HL-60/S4 treated with phorbol 12-myristate 13-acetate at 8.2 ng/mL for 4 days and 3 days (cell line): ENCODE measurements around the gene MFGE8.

Source experiments
- in situ Hi-C: fragments of 300-500 bp; cut with MboI; formaldehyde crosslinking; loops from 2 replicates; pipeline ENCODE4 v1.15.0; 2022; ENCODE audit warnings: low sequenced_read_pairs

Gene MFGE8

GRCh38 chr15:88901508-88902220, 11.5 kb downstream of the MFGE8 start:
- in situ Hi-C loops, result loop anchor here (10.0 to 25.0 kb wide), 2 partner anchors 113 to 286 kb away; no protein-coding TSS in a partner anchor

DNA sequence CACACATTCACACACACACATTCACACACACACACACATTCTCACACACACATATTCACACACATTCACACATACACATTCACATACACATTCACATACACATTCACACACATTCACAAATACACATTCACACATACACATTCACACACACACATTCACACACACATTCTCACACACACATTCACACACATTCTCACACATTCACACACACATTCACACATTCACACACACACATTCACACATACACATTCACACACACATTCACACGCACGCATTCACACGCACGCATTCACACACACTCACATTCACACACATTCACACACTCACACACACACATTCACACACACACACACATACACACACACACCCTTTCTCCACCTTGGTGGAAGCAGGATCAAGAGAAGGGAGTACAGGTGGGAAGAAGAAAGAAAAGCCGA, 12.2 kb downstream of the MFGE8 start:
- in situ Hi-C loops, result loop anchor here (10.0 to 25.0 kb wide), 2 partner anchors 114 to 286 kb away; no protein-coding TSS in a partner anchor

- in situ Hi-C loops, result loop anchor here (10.0 to 25.0 kb wide), 2 partner anchors 114 to 287 kb away; no protein-coding TSS in a partner anchor
These were observed 12.7 kb downstream of the MFGE8 start for GRCh38 chr15:88900309-88900981.

GRCh38 chr15:88899251-88899650, 13.9 kb downstream of the MFGE8 start:
- in situ Hi-C loops, result no loop called here

- in situ Hi-C loops, result no loop called here
These were observed 14.4 kb downstream of the MFGE8 start for GRCh38 chr15:88898736-88899135.

GRCh38 chr15:88897456-88898194, 15.6 kb downstream of the MFGE8 start:
- in situ Hi-C loops, result no loop called here

DNA sequence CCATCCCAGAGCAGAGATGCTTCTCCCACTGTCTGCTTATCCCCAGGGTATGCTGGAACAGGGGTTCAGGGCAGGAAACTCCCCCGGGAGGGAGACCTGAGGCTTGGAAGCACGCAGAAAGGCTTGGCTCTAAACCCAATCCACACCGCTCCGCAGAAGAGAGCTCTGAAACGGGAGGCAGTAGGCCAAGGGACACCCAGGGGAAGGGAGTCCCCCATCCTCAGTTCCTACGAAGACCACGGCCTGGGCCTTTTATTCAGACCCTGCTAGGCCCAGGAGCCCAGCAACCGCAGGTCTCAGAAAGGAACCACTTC, 16.1 kb downstream of the MFGE8 start:
- in situ Hi-C loops, result no loop called here

DNA sequence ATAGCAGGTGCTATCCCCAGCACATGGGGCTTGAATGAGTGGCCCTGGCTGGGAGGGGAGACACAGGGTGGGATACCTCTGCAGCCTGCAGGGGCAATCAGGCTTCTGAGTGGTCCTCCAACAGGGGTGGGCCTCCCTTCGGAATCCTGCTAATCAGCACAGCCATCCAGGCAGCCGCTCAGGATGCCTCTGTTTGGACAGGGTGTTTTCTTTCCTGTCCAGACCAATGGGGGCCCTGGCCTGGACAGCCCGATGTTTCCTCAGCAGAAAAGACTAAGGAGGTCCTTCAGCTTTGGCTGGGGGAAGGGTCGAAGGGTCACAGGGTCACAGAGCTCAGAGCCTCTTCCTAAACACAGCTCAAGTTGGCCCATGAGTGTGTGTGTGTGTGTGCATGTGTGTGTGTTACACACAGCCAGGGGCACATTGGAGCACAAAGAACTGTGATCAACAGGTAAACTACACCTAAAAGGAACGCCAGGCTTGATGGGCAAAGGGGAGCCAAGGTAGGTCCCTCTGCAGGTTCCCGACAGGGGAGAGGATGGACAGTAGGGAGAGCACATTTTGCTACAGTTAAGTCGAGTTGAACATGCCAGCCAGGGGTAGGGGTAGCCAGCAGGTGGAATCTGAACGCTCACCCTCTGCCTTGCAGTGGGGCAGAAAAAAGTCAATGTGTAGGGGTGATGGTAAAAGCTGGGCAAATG, 16.7 kb downstream of the MFGE8 start:
- in situ Hi-C loops, result no loop called here

GRCh38 chr15:88894819-88895767, 18.1 kb downstream of the MFGE8 start, which contains the start of gene HAPLN3:
HAPLN3 (minus strand) TSS chr15:88895544; CDS start chr15:88887298, 8,246 bp downstream.
- in situ Hi-C loops, result no loop called here

DNA sequence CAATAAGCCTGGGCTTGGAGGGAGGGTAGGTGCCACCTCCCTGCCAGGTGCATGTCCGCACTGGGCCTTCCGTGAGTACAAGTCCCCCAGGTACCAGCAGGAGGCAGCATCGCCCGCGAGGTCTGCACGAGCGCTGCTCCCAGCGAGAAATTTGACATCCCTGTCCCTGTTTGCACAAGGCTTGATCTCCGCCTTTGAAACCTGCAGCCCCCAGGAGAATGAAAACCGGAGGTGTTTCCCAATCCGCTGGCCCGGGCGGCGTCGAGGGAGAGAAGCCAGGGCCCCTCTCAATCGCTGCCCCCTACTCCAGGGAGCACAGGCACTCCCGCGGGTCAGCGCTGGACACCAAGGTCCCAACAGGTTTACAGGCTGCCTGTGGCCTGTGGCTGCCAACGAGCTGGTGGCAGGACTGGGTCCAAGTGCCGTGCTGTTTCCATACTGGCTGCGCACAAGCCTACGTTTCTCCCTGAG, 18.8 kb downstream of the MFGE8 start:
- in situ Hi-C loops, result no loop called here

DNA sequence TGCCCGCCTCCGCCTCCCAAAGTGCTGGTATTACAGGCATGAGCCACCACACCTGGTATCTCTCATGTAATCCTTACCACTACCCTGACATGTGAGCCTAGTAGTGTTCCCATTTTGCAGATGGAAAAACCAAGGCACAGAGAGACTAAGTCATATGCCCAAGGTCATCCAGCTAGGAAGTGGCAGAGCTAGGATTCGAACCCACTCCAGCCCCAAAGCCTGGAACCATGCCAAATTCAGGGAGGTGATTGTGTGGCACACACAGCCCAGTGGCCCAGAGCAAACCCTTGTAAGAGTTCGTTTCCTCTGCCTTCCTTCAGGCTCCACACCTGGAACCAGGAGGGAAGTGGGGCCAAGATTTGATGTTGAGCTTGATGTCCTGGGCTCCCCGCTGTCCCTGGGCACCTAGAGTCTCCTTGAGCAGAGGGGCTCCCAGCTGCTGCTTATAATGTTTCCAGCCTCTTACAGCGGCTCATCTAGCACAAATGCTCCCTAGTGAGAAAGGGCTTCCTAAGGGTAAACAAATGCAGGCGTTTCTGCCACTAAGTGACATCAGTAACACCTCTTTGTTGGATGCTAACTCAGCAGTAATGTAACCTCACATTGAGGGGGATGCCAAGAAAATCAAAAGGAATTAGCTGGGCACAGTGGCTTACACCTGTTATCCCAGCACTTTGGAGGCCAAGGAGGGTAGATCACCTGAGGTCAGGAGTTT, 21.5 kb downstream of the MFGE8 start:
- in situ Hi-C loops, result no loop called here

GRCh38 chr15:88890495-88890894, 22.7 kb downstream of the MFGE8 start:
- in situ Hi-C loops, result no loop called here

GRCh38 chr15:88888719-88889118, 24.5 kb downstream of the MFGE8 start:
- in situ Hi-C loops, result no loop called here

GRCh38 chr15:88887068-88887580, 26.1 kb downstream of the MFGE8 start:
- in situ Hi-C loops, result no loop called here

- in situ Hi-C loops, result no loop called here
These were observed 30.4 kb downstream of the MFGE8 start for GRCh38 chr15:88882785-88883184.

- in situ Hi-C loops, result no loop called here
These were observed 31.4 kb downstream of the MFGE8 start for GRCh38 chr15:88881775-88882174.

DNA sequence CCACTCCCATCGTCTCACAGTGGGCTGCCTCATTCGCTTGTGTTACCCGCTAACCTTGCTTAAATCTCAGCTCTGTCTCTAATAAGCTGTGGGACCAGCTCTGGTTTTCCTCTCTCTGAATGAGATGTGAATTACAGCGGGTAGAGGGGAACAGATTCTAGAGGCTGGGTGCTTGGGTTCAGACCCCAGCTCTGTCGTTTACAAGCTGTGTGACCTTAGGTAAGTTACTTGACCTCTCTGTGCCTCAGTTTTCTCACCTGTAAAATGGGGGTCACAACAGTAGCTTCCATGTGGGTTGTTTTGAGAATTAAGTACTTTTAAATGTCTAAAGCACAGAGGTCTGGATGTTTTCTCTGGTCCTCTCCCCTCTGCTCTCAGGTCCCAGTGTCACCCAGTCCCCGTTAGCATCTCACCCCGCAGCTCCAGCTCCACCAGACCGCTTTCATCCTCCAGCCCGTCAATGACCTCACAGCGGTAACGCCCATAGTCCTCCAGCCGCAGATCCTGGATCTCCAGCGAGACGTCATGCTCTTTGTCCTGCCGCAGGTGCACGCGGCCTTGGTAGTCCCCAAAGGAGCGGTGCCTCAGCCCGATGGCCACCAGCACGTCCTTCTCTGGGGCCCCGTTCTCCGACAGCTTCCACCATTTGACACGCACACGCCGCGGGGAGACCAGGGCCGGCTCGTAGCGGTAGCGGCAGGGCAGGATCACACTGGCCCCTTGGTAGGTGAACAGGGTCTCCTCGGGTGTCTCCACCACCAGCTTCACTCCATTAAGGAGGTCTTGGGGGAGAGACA, 32.0 kb downstream of the MFGE8 start:
- in situ Hi-C loops, result no loop called here

GRCh38 chr15:88878720-88879184, 34.4 kb downstream of the MFGE8 start:
- in situ Hi-C loops, result no loop called here
